DLD1 (cell line): ENCODE results near the gene C1QTNF5.

ENCODE experiments used
- in situ Hi-C: cut with HindIII; loops from 2 replicates; pipeline ENCODE4 v1.10.0; 2017; ENCODE audit warnings: low sequenced_read_pairs

Gene C1QTNF5

GRCh38 chr11:119338965-119339588 lies 1.6 kb downstream of the C1QTNF5 start:
- in situ Hi-C loops = no loop called here

GRCh38 chr11:119338318-119338890 lies 2.3 kb downstream of the C1QTNF5 start:
- in situ Hi-C loops = no loop called here

GRCh38 chr11:119337581-119338317 lies 2.9 kb downstream of the C1QTNF5 start:
- in situ Hi-C loops = no loop called here

- in situ Hi-C loops = no loop called here
These were observed 3.8 kb downstream of the C1QTNF5 start for GRCh38 chr11:119336744-119337469.

GRCh38 chr11:119335655-119336543 lies 4.8 kb downstream of the C1QTNF5 start:
- in situ Hi-C loops = no loop called here

- in situ Hi-C loops = no loop called here
These were observed 5.5 kb downstream of the C1QTNF5 start for GRCh38 chr11:119335091-119335654.

- in situ Hi-C loops = no loop called here
These were observed 6.3 kb downstream of the C1QTNF5 start, which contains the start of gene RNF26 for GRCh38 chr11:119334174-119334930. Gene RNF26, plus strand, starts transcription at chr11:119334527. Its CDS starts 596 bp downstream, at chr11:119335123.

- in situ Hi-C loops = no loop called here
These were observed 8.4 kb downstream of the C1QTNF5 start for GRCh38 chr11:119332111-119332765.

- in situ Hi-C loops = no loop called here
These were observed 10.4 kb downstream of the C1QTNF5 start for GRCh38 chr11:119330237-119330636.

DNA sequence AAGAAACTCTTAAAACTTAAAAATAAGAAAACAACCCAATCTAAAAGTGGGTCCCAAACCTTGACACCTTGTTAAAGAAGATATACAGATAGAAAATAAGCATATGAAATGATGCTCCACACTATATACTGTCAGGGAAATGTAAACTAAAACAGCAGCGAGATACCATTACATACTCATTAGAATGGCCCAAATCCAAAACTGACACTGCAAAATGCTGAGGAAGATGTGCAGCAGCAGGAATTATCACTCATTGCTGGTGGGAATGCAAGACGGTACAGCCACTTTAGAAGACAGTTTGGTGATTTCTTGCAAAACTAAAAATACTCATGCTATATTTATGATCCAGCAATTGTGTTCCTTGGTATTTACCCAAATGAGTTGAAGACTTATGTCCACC lies 11.4 kb downstream of the C1QTNF5 start:
- in situ Hi-C loops = no loop called here

GRCh38 chr11:119324189-119324588 lies 16.5 kb downstream of the C1QTNF5 start:
- in situ Hi-C loops = no loop called here

DNA sequence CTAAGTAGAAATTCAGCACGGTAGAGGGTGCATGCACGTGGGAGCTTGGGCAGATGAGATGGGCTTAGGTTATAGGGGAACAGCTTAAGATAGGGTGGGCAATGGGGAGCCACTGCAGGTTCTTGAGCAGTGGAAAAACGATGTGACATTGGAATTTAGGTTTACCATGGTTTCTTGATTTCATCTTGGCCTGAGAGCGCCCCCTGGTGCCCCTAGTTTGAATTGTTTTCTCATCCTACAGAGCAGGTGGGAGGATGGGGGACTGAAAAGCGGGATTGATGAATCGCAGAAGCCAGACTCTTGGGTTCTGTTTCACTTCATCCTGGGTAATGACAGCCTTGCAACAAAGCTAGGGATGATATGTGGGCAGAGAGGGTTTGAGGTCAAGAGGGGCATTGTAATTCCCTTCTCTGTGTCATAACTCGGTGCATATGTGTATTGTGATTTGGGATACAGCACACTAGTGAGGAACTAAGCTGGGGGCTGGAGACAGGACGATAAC lies 17.1 kb downstream of the C1QTNF5 start:
- in situ Hi-C loops = no loop called here

DNA sequence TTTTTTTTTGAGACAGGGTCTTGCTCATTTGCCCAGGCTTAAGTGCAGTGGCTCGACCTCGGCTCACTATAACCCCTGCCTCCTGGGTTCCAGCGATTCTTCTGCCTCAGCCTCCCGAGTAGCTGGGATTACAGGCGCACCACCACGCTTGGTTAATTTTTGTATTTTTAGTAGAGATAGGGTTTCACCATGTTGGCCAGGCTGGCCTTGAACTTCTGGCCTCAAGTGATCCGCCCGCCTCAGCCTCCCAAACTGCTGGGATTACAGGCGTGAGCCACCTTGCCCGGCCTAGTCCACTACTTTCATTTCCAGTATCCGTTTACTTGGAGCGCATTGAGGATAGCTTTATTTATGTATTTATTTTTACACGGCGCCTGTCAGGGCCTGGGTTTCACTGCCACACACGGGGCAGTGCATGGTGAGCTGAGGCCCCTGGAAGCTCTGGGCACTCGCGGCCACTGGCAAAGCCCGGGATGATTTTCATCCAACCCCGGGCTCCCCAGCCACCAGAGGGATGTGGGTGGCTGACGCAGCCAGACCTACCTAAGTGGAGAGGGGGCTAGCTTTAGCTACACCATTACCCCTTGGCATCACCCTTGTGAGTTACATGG lies 17.7 kb downstream of the C1QTNF5 start:
- in situ Hi-C loops = no loop called here

- in situ Hi-C loops = no loop called here
These were observed 18.3 kb downstream of the C1QTNF5 start for GRCh38 chr11:119322360-119322739.

GRCh38 chr11:119320776-119321524 lies 19.7 kb downstream of the C1QTNF5 start:
- in situ Hi-C loops = no loop called here

DNA sequence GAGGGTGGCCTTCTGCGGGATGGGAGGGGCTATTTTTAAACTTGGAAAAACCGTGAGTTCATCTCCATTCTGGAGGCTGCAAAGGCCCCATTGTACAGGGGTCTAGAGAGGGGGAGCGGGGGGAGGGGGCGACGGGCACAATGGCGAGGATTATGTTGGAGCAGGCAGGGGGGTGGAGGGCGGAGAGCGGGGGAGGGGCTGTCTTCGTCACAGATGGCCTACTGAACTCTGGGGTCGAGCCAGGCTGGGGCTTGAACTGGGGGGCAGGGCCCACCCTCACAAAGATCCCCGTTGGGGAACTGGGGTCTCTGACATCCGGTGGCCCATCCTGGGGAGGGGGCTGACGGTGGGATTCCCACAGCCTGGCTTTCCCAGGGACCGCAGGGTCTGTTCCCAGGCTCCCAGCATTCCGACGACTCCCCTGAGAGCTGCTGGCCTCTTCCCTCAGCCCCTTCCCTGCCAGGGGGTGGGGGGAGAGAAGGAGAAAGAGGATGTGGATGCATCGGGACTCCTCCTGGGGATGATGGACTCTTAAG lies 20.4 kb downstream of the C1QTNF5 start:
- in situ Hi-C loops = no loop called here

GRCh38 chr11:119319700-119320239 lies 20.9 kb downstream of the C1QTNF5 start:
- in situ Hi-C loops = no loop called here
